ENCODE data around the gene MYO5C. TPM values are rescaled to one million over a fixed set of nuclear protein-coding genes. Genes with fewer than 3 reads are reported as not detected.
"Not testable (repeated sequence)": the region's sequence is repeated elsewhere in the genome, so short reads cannot be mapped to it uniquely, and the experiment has no call there.

The MYO5C gene
- total RNA-seq, 1 donor from 2014 or later: 16.3 TPM

- ATAC-seq (no peak), DNase-seq (ENCODE audit: low spot score) (no peak)
- intact Hi-C loops (cut with DNase I): no loop called here
Observed at GRCh38 chr15:52317022-52317421, 21.4 kb upstream of the MYO5C start.

- DNase-seq (ENCODE audit: low spot score) (no peak), ATAC-seq (no peak)
- intact Hi-C loops (cut with DNase I): no loop called here
Observed at GRCh38 chr15:52309154-52309548, 13.5 kb upstream of the MYO5C start.

GRCh38 chr15:52308446-52309153 lies 13.0 kb upstream of the MYO5C start:
- DNase-seq (ENCODE audit: low spot score) (no peak), ATAC-seq (no peak)
- intact Hi-C loops (cut with DNase I): no loop called here

GRCh38 chr15:52307847-52308246 lies 12.2 kb upstream of the MYO5C start:
- DNase-seq (ENCODE audit: low spot score) (no peak), ATAC-seq (no peak)
- intact Hi-C loops (cut with DNase I): no loop called here

GRCh38 chr15:52306270-52306669 lies 10.7 kb upstream of the MYO5C start:
- DNase-seq (ENCODE audit: low spot score) (no peak), ATAC-seq (no peak)
- intact Hi-C loops (cut with DNase I): no loop called here

- ATAC-seq: no peak
- intact Hi-C loops (cut with DNase I): no loop called here
- DNase-seq (ENCODE audit: low spot score): no peak
Observed at GRCh38 chr15:52303093-52303772, 7.6 kb upstream of the MYO5C start.

GRCh38 chr15:52301265-52301847 lies 5.8 kb upstream of the MYO5C start:
- DNase-seq (ENCODE audit: low spot score): no peak
- ATAC-seq: no peak
- intact Hi-C loops (cut with DNase I): no loop called here

GRCh38 chr15:52294881-52295420 lies 653 bp downstream of the MYO5C start:
- intact Hi-C loops (cut with DNase I): loop anchor here (5.0 kb wide), 1 partner anchor 653 kb away; no protein-coding TSS in a partner anchor
- ATAC-seq: no peak
- DNase-seq (ENCODE audit: low spot score): no peak

GRCh38 chr15:52292780-52293392 lies 2.7 kb downstream of the MYO5C start:
- intact Hi-C loops (cut with DNase I): loop anchor here (5.0 kb wide), 1 partner anchor 651 kb away; no protein-coding TSS in a partner anchor
- ATAC-seq (no peak), DNase-seq (ENCODE audit: low spot score) (no peak)

- ATAC-seq: no peak
- intact Hi-C loops (cut with DNase I): loop anchor here (5.0 kb wide), 1 partner anchor 649 kb away; no protein-coding TSS in a partner anchor
- no peak for DNase-seq (ENCODE audit: low spot score)
Observed at GRCh38 chr15:52291204-52291603, 4.4 kb downstream of the MYO5C start.

- intact Hi-C loops (cut with DNase I): loop anchor here (5.0 kb wide), 1 partner anchor 648 kb away; no protein-coding TSS in a partner anchor
- no peak for ATAC-seq
- DNase-seq (ENCODE audit: low spot score): no peak
Observed at GRCh38 chr15:52290800-52291199, 4.8 kb downstream of the MYO5C start.

- DNase-seq (ENCODE audit: low spot score) (no peak), ATAC-seq (no peak)
- intact Hi-C loops (cut with DNase I): loop anchor here (5.0 kb wide), 1 partner anchor 648 kb away; no protein-coding TSS in a partner anchor
Observed at GRCh38 chr15:52290329-52290728, 5.3 kb downstream of the MYO5C start.

GRCh38 chr15:52289629-52290081 lies 5.9 kb downstream of the MYO5C start:
- intact Hi-C loops (cut with DNase I): loop anchor here (5.0 kb wide), 1 partner anchor 647 kb away; no protein-coding TSS in a partner anchor
- ATAC-seq (peak; percentile 60), DNase-seq (ENCODE audit: low spot score) (no peak)

- DNase-seq (ENCODE audit: low spot score): no peak
- intact Hi-C loops (cut with DNase I): no loop called here
- no peak for ATAC-seq
Observed at GRCh38 chr15:52288986-52289385, 6.6 kb downstream of the MYO5C start.

GRCh38 chr15:52288051-52288942 lies 7.3 kb downstream of the MYO5C start:
- no peak for DNase-seq (ENCODE audit: low spot score)
- intact Hi-C loops (cut with DNase I): no loop called here
- ATAC-seq: peak; percentile 13

- intact Hi-C loops (cut with DNase I): no loop called here
- DNase-seq (ENCODE audit: low spot score) (no peak), ATAC-seq (no peak)
Observed at GRCh38 chr15:52287114-52287513, 8.5 kb downstream of the MYO5C start.

- ATAC-seq; intact Hi-C loops (cut with DNase I); DNase-seq (ENCODE audit: low spot score): not testable (repeated sequence)
Observed at GRCh38 chr15:52285941-52286340, 9.7 kb downstream of the MYO5C start.

GRCh38 chr15:52284164-52284563 lies 11.4 kb downstream of the MYO5C start:
- no peak for ATAC-seq
- no peak for DNase-seq (ENCODE audit: low spot score)
- intact Hi-C loops (cut with DNase I): no loop called here
